ENCODE measurements around the gene KCTD15.

DNA sequence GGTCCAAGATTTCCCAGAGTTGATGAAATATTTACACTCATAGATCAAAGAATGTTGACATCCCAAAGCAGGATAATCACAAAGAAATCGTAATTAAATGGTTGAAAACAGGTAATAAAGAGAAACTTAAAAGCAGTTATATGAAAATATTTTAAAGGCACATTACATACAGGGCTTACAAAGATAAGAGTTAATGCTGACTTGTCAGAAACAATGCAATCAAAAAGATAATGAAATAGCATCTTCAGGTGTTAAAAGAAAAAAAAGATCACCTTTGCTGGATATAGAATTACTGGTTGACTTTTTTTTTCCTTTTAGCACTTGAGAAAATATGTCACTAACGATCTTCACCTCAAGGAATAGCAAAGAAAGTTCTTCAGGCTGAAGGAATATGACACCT, 48.8 kb downstream of the KCTD15 start:
- TF ChIP-seq, protein P1, sequence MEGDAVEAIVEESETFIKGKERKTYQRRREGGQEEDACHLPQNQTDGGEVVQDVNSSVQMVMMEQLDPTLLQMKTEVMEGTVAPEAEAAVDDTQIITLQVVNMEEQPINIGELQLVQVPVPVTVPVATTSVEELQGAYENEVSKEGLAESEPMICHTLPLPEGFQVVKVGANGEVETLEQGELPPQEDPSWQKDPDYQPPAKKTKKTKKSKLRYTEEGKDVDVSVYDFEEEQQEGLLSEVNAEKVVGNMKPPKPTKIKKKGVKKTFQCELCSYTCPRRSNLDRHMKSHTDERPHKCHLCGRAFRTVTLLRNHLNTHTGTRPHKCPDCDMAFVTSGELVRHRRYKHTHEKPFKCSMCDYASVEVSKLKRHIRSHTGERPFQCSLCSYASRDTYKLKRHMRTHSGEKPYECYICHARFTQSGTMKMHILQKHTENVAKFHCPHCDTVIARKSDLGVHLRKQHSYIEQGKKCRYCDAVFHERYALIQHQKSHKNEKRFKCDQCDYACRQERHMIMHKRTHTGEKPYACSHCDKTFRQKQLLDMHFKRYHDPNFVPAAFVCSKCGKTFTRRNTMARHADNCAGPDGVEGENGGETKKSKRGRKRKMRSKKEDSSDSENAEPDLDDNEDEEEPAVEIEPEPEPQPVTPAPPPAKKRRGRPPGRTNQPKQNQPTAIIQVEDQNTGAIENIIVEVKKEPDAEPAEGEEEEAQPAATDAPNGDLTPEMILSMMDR (IDR thresholded peaks at IDR 0.05) = no peak
- no peak for TF ChIP-seq ZFX (IDR thresholded peaks at IDR 0.05; ENCODE audit: borderline replicate concordance)
